Mucosa of stomach (tissue), 1 donor: ENCODE results near the gene ZNF280B.
"Not testable (repeated sequence)": the region's sequence is repeated elsewhere in the genome, so short reads cannot be mapped to it uniquely, and the experiment has no call there.

Experiments
- H3K27me3 ChIP-seq: one replicate; pipeline ENCODE4 v1.7.0; 2013; ENCODE audit warnings: mild to moderate bottlenecking, low read length; ENCODE audit not compliant: control insufficient read depth, insufficient read depth
- H3K36me3 ChIP-seq: one replicate; pipeline ENCODE4 v1.7.0; 2013; ENCODE audit warnings: low read length; ENCODE audit not compliant: control insufficient read depth, insufficient read depth
- H3K4me1 ChIP-seq: one replicate; pipeline ENCODE4 v1.7.0; 2013; ENCODE audit warnings: mild to moderate bottlenecking, low read length; ENCODE audit not compliant: control insufficient read depth, insufficient read depth
- H3K4me3 ChIP-seq: one replicate; pipeline ENCODE4 v1.7.0; 2013; ENCODE audit warnings: low read length
- H3K9ac ChIP-seq: one replicate; pipeline ENCODE4 v1.7.0; 2013; ENCODE audit warnings: mild to moderate bottlenecking, low read length, moderate library complexity
- H3K9me3 ChIP-seq: one replicate; pipeline ENCODE4 v1.7.0; 2013; ENCODE audit warnings: mild to moderate bottlenecking, low read length, moderate library complexity; ENCODE audit not compliant: control insufficient read depth
- donor health status: Pancreatic carcinoma.

ZNF280B gene

GRCh38 chr22:22486132-22486899 lies 22.2 kb downstream of the ZNF280B start:
- H3K27me3 ChIP-seq, result no peaks in the 10 kb centered on the region
- no peaks in the 10 kb centered on the region for H3K9me3 ChIP-seq
- H3K4me3 ChIP-seq, result no peak overlapping the region
- no peaks in the 10 kb centered on the region for H3K36me3 ChIP-seq
- H3K4me1 ChIP-seq, result no peaks in the 10 kb centered on the region
- no peak overlapping the region for H3K9ac ChIP-seq

DNA sequence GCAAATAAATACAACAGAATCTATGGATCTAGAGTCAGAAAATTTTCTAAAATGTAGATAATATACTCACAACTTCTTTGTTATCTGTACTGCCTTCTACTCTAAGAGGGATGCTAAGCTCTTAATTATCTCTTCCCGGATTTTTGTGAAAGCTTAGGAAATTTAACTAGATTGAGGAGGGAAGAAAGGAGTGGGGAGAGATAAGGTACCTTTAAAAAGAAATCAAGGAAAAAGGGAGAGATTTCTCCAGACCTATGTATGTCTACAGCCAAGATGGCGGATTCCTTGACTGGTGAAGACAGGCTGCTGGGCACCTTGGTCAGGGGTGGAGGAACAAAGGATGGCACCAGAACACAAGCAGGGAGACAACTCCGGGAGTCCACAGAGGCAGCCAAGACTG lies 23.0 kb downstream of the ZNF280B start:
- Histone ChIP-seq H3K9ac (no peak overlapping the region), H3K9me3 (no peaks in the 10 kb centered on the region), H3K4me1 (peaks cover 5% of the 10 kb centered on the region), H3K4me3 (no peak overlapping the region), H3K27me3 (no peaks in the 10 kb centered on the region), H3K36me3 (no peaks in the 10 kb centered on the region)

DNA sequence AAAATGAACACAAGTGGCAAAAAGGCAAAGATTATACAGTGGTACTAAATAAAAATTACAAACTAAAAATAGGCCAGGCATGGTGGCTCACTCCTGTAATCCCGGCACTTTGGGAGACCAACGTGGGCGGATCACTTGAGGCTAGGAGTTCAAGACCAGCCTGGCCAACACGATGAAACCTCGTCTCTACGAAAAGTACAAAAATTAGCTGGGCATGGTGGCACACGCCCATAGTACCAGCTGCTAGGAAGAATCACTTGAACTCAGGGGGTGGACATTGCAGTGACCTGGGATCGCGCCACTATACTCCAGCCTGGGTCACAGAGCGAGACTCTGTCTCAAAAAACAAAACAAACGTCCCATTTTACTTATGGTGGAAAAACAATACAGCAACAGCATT lies 24.5 kb downstream of the ZNF280B start:
- no peak overlapping the region for H3K9ac ChIP-seq
- no peaks in the 10 kb centered on the region for H3K27me3 ChIP-seq
- H3K36me3 ChIP-seq, result no peaks in the 10 kb centered on the region
- peaks cover 6% of the 10 kb centered on the region for H3K4me1 ChIP-seq
- H3K4me3 ChIP-seq, result no peak overlapping the region
- H3K9me3 ChIP-seq, result no peaks in the 10 kb centered on the region

DNA sequence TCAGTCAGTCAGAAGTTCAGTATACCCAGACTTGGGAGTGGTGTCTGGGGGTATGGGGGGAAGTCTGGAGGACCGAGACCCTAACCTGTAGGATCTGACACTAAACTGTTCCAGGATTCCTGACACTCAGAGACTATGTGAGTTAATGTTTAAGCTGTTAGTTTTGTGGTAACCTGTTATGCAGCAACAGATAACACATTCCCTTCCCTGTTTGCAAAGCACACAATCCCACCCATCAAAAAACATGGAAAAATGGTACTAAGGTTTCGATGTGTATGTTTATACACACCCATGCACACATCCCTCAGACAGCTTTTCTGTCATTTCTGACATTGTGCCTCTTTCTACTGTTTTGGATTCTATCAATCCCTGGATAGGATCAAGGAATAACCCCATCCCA lies 27.6 kb downstream of the ZNF280B start:
- Histone ChIP-seq H3K27me3 (no peaks in the 10 kb centered on the region), H3K9me3 (no peaks in the 10 kb centered on the region), H3K36me3 (no peaks in the 10 kb centered on the region), H3K4me3 (no peak overlapping the region), H3K9ac (no peak overlapping the region), H3K4me1 (peaks cover 6% of the 10 kb centered on the region)

DNA sequence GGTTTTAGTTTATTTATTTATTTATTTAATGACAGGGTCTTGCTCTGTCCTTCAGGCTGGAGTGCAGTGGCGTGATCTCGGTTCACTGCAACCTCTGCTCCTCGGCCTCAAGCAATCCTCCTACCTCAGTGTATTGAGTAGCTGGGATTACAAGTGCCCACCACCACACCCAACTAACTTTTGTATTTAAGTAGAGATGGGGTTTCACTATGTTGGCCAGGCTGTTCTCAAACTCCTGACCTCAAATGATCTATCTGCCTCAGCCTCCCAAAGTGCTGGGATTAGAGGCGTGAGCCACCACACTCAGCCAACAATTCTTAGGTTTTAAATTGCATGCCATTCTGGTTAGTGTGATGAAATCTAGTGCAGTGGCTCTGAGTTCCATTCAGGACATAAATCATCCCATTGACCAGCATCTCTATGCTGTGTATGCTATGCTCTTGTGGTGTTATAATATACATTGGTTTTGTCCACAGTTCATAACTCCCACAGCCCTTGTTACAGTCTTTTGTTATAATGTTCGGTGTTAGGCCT lies 28.5 kb downstream of the ZNF280B start:
- Histone ChIP-seq H3K36me3 (no peaks in the 10 kb centered on the region), H3K4me1 (peaks cover 6% of the 10 kb centered on the region), H3K9ac (no peak overlapping the region), H3K4me3 (no peak overlapping the region), H3K27me3 (no peaks in the 10 kb centered on the region), H3K9me3 (no peaks in the 10 kb centered on the region)

- no peaks in the 10 kb centered on the region for H3K9me3 ChIP-seq
- H3K9ac ChIP-seq, result no peak overlapping the region
- no peaks in the 10 kb centered on the region for H3K36me3 ChIP-seq
- peaks cover 6% of the 10 kb centered on the region for H3K4me1 ChIP-seq
- no peak overlapping the region for H3K4me3 ChIP-seq
- no peaks in the 10 kb centered on the region for H3K27me3 ChIP-seq
Observed at GRCh38 chr22:22479116-22479515, 29.4 kb downstream of the ZNF280B start.

DNA sequence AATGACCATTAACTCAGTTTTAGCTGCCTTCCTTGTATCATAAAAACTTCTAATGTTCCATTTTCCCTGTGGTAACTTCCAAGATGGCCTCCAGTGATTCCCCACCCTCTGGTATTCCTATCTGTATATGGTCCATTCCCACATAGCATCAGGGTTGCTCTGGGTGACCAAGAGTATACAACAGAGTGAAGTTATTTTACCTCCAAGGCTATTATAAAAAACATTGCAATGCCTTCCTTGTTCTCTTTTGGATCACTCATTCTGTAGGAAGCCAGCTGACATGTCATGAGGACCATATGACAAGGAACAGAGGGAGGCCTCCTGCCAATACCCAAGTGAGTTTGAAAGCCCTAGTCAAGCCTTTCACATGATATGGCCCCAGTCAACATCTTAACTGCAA lies 30.1 kb downstream of the ZNF280B start:
- Histone ChIP-seq H3K9ac (no peak overlapping the region), H3K9me3 (no peaks in the 10 kb centered on the region), H3K27me3 (no peaks in the 10 kb centered on the region), H3K4me3 (no peak overlapping the region), H3K36me3 (no peaks in the 10 kb centered on the region), H3K4me1 (peaks cover 6% of the 10 kb centered on the region)

DNA sequence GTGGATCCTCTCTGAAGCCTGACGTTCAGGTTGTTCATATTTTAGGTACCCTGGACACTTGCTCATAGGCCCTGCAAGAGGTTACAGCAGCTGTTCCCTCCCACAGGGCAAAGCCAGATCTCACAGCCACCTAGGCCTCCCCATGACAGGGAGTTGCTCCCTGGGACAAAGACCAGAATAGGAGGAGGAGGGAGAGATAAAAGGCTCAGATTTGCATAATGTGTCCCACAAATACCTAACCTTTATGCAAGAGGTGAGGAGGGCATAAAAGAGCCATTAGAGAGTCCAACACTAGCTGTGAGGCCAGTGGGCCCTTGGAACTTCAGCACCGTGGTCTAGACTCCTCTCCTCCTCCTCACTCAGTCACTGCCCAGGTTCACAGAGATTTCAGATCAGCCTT lies 33.8 kb downstream of the ZNF280B start:
- Histone ChIP-seq H3K4me3 (no peak overlapping the region), H3K27me3 (no peaks in the 10 kb centered on the region), H3K36me3 (no peaks in the 10 kb centered on the region), H3K4me1 (no peaks in the 10 kb centered on the region), H3K9me3 (no peaks in the 10 kb centered on the region), H3K9ac (no peak overlapping the region)

- H3K4me1 ChIP-seq, H3K9me3 ChIP-seq, H3K4me3 ChIP-seq, H3K27me3 ChIP-seq, H3K9ac ChIP-seq, H3K36me3 ChIP-seq: not testable (repeated sequence)
Observed at GRCh38 chr22:22471104-22471503, 37.4 kb downstream of the ZNF280B start.

GRCh38 chr22:22469527-22469926 lies 39.0 kb downstream of the ZNF280B start:
- Histone ChIP-seq H3K27me3 (no peaks in the 10 kb centered on the region), H3K4me1 (no peaks in the 10 kb centered on the region), H3K36me3 (no peaks in the 10 kb centered on the region), H3K9me3 (no peaks in the 10 kb centered on the region), H3K4me3 (no peak overlapping the region), H3K9ac (no peak overlapping the region)

GRCh38 chr22:22468794-22469469 lies 39.6 kb downstream of the ZNF280B start:
- not testable (repeated sequence) for H3K9ac ChIP-seq, H3K36me3 ChIP-seq, H3K27me3 ChIP-seq, H3K4me3 ChIP-seq, H3K9me3 ChIP-seq, H3K4me1 ChIP-seq

DNA sequence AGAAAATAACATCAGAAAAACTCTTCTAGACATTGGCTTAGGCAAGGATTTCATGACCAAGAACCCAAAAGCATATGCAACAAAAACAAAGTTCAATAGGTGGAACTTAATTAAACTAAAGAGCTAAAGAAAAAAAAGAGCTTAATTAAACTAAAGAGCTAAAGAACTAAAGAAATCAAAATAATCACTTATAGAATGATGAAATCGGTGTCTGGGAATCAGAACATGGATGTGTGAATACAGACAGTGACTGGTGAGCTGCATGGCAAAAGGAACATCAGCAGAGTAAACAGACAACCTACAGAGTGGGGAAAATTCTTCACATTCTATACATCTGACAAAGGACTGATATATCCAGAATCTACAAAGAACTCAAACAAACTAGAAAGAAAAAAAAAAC lies 41.4 kb downstream of the ZNF280B start:
- H3K4me3 ChIP-seq, result no peak overlapping the region
- no peaks in the 10 kb centered on the region for H3K36me3 ChIP-seq
- no peaks in the 10 kb centered on the region for H3K9me3 ChIP-seq
- H3K27me3 ChIP-seq, result peaks cover 4% of the 10 kb centered on the region
- no peaks in the 10 kb centered on the region for H3K4me1 ChIP-seq
- no peak overlapping the region for H3K9ac ChIP-seq
